ENCODE data around the gene RNF133. TPM values are rescaled to one million over a fixed set of nuclear protein-coding genes. Genes with fewer than 3 reads are reported as not detected.

RNF133 gene
- total RNA-seq, 3 donors from 2014 or later: 0.80 to 8.2 (median 5.6) TPM

- H3K27me3 ChIP-seq: no peaks in the 10 kb centered on the region
- no peaks in the 10 kb centered on the region for H3K4me1 ChIP-seq
- no peaks in the 10 kb centered on the region for H3K36me3 ChIP-seq
- TF ChIP-seq POLR2A (IDR thresholded peaks at IDR 0.05) (no peak), POLR2AphosphoS5 (IDR thresholded peaks at IDR 0.05) (no peak), CTCF (IDR thresholded peaks at IDR 0.05) (no peak)
- no peak overlapping the region for H3K27ac ChIP-seq
- no peak overlapping the region for H3K4me3 ChIP-seq
- no peak for DNase-seq (ENCODE audit: low spot score in 2 of 2)
- intact Hi-C loops (cut with DNase I; ENCODE audit: low total_unique reads): no loop called here
- no peaks in the 10 kb centered on the region for H3K9me3 ChIP-seq
These were observed 37.3 kb upstream of the RNF133 start for GRCh38 chr7:122736183-122736582.

- no peak for DNase-seq (ENCODE audit: low spot score in 2 of 2)
- Histone ChIP-seq H3K27ac (no peak overlapping the region), H3K4me3 (no peak overlapping the region), H3K36me3 (no peaks in the 10 kb centered on the region), H3K4me1 (no peaks in the 10 kb centered on the region), H3K9me3 (no peaks in the 10 kb centered on the region), H3K27me3 (no peaks in the 10 kb centered on the region)
- TF ChIP-seq POLR2AphosphoS5 (IDR thresholded peaks at IDR 0.05) (no peak), CTCF (IDR thresholded peaks at IDR 0.05) (no peak), POLR2A (IDR thresholded peaks at IDR 0.05) (no peak)
- intact Hi-C loops (cut with DNase I; ENCODE audit: low total_unique reads): no loop called here
These were observed 28.8 kb upstream of the RNF133 start for GRCh38 chr7:122727759-122728158.

GRCh38 chr7:122727354-122727753, 28.4 kb upstream of the RNF133 start:
- no peak for TF ChIP-seq CTCF (IDR thresholded peaks at IDR 0.05)
- no peak for TF ChIP-seq POLR2AphosphoS5 (IDR thresholded peaks at IDR 0.05)
- TF ChIP-seq POLR2A (IDR thresholded peaks at IDR 0.05): no peak
- H3K4me1 ChIP-seq: no peaks in the 10 kb centered on the region
- no peak overlapping the region for H3K4me3 ChIP-seq
- no peaks in the 10 kb centered on the region for H3K27me3 ChIP-seq
- no peaks in the 10 kb centered on the region for H3K9me3 ChIP-seq
- DNase-seq (ENCODE audit: low spot score in 2 of 2): no peak
- intact Hi-C loops (cut with DNase I; ENCODE audit: low total_unique reads): no loop called here
- H3K36me3 ChIP-seq: no peaks in the 10 kb centered on the region
- no peak overlapping the region for H3K27ac ChIP-seq

- intact Hi-C loops (cut with DNase I; ENCODE audit: low total_unique reads): no loop called here
- Histone ChIP-seq H3K36me3 (no peaks in the 10 kb centered on the region), H3K9me3 (no peaks in the 10 kb centered on the region), H3K27ac (no peak overlapping the region), H3K4me3 (no peak overlapping the region), H3K27me3 (no peaks in the 10 kb centered on the region), H3K4me1 (no peaks in the 10 kb centered on the region)
- no peak for DNase-seq (ENCODE audit: low spot score in 2 of 2)
- TF ChIP-seq POLR2A (IDR thresholded peaks at IDR 0.05): no peak
- TF ChIP-seq POLR2AphosphoS5 (IDR thresholded peaks at IDR 0.05): no peak
- TF ChIP-seq CTCF (IDR thresholded peaks at IDR 0.05): no peak
These were observed 28.0 kb upstream of the RNF133 start for GRCh38 chr7:122726881-122727280.

- no peak for DNase-seq (ENCODE audit: low spot score in 2 of 2)
- H3K27me3 ChIP-seq: no peaks in the 10 kb centered on the region
- intact Hi-C loops (cut with DNase I; ENCODE audit: low total_unique reads): no loop called here
These were observed 25.4 kb upstream of the RNF133 start for GRCh38 chr7:122724366-122724765.

More at GRCh38 chr7:122724366-122724765, 25.4 kb upstream of the RNF133 start:
- no peak for TF ChIP-seq POLR2A (IDR thresholded peaks at IDR 0.05)
- TF ChIP-seq POLR2AphosphoS5 (IDR thresholded peaks at IDR 0.05): no peak
- TF ChIP-seq CTCF (IDR thresholded peaks at IDR 0.05): no peak
- no peaks in the 10 kb centered on the region for H3K9me3 ChIP-seq
- no peak overlapping the region for H3K27ac ChIP-seq
- H3K4me3 ChIP-seq: no peak overlapping the region
- no peaks in the 10 kb centered on the region for H3K36me3 ChIP-seq
- no peaks in the 10 kb centered on the region for H3K4me1 ChIP-seq
